G401.6 (cell line): Measurements from ENCODE around the gene LGALS3.
"Not testable (repeated sequence)": the region's sequence is repeated elsewhere in the genome, so short reads cannot be mapped to it uniquely, and the experiment has no call there.

Experiments
- FAIRE-seq: peaks from 2 replicates; lab custom pipeline; 2012; peaks lifted over from hg19 to GRCh38; lab: Jason Lieb, UNC

The LGALS3 gene

DNA sequence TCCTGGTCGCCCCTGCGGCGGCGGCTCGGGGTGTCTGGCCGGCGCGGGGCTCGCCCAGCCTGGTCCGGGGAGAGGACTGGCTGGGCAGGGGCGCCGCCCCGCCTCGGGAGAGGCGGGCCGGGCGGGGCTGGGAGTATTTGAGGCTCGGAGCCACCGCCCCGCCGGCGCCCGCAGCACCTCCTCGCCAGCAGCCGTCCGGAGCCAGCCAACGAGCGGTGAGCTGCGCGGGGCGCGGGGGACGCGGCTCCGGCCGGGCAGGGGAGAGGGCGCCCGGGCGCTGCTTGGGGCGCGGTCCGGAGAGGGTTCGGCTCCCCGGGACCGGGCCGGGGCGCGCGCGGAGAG, at the start of gene LGALS3:
TSS of gene LGALS3 (plus strand) at position 167 of the 342 bp plus-strand sequence. CDS start 8,122 bp downstream, outside the sequence.
- no peak for FAIRE-seq

DNA sequence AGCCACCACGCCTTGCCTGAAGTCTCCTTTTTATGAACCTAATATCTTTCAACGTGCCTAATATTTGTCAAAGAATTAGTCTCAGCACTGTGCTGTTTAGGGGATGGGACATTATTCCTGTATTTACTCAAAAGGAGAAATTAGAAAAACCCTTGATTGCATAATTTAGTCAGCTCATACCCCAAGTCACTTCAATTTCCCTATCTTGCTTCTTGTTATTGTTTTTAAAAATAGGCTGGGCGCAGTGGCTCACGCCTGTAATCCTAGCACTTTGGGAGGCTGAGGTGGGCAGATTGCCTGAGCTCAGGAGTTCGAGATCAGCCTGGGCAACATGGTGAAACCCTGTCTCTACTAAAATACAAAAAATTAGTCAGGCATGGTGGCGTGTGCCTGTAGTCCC, 49.1 kb upstream of the LGALS3 start:
- FAIRE-seq = not testable (repeated sequence)

DNA sequence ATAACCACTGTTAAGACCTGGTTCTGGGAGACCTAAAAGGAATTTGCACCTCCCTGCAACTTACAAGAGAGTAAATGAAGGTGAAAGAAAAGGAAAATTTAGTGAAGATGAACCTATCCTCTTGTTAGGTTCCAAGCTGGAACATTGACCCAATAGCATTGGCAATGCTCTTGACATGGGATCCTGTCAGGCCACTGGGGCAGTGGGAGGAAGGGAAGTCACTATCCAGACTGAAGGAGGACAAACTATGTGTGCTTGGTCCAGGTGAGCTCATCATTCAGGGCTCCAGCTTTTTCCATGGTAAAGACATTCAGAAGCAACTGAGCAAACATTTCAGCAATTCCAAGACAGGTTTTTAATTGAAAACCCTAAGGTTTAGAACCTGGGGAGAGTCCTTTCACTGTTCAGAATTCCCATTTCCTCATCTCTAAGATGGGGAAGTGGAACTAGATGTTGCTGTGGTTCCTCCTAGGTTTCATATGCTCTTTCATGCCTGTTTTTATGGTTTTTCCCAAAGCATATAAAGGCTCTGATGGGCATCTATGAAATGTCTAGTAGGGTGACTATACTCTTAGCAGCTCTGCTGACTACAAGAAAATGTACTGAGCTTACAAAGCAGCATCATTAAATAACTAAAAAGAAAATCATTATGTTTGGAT, 44.5 kb upstream of the LGALS3 start:
- no peak for FAIRE-seq

DNA sequence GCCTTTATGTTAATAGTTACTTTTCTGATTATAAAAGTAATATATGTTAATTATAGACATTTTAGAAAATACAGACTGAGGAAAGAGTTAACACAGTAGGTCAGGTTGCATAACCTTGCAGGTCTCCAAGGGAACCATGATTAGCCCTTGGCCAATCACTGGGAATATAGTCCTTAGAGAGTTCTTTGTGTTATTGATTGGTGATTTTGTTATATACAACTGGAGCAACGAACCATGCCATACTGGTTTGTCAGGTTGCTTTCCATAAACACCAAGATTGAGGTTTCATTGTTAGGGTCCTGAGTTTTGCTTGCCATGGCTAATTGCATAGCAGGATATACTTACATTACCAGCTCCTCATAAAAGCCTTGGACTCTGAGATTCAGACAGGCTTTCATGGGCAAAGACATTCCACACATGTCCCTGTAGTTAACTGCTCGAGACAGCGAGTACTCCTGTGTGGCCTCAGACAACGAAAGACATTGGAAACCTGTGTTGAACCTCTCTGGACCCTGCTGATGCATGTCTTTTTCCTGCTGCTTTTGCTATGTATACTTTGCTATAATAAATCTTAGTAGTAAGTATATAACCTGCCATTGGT, 43.9 kb upstream of the LGALS3 start:
- no peak for FAIRE-seq

DNA sequence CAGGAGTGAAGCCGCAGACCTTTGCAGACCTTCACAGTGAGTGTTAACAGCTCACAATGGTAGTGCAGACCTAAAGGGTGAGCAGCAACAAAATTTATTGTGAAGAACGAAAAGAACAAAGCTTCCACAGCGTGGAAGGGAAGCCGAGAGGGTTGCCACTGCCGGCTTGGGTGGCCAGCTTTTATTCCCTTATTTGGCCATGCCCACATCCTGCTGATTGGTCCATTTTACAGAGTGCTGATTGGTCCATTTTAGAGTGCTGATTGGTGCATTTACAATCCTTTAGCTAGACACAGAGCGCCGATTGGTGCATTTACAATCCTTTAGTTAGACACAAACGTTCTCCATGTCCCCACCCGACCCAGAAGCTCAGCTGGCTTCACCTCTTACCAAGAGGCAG, 42.1 kb upstream of the LGALS3 start:
- no peak for FAIRE-seq

DNA sequence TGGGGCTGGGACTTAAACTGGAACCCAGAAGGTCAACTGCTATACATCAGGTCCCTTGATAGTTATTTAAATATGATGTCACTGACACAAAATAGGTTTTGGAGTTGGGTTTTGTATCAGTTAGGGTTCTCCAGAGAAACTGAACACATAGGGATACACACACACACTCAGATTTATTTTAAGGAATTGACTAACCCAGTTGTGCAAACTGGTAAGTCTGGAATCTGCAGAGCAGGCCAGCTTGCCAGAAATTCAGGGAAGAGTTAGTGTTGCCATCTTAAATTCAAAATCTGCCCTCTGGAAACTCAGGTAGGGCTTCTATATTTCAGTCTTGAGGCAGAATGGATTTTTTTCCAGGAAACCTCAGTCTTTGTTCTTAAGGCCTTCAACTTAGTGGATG, 40.7 kb upstream of the LGALS3 start:
- no peak for FAIRE-seq

DNA sequence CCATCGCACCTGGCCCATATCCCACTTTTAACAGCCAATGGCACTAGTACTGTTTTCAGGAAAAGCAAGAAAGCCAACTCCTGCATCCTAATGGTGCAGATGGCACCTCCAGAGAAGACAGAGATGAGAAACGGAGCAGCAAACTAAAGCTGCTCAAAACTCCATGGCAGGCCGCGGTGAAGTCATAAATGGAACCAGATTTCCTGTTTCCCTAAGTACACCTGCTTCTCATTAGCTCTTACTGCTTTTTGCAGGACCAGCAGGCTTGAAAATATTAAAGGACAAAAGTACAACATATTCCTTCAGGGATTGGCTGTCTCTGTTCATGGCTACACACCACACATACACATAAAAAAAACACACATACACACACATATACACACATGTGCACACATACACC, 36.7 kb upstream of the LGALS3 start:
- FAIRE-seq = no peak

DNA sequence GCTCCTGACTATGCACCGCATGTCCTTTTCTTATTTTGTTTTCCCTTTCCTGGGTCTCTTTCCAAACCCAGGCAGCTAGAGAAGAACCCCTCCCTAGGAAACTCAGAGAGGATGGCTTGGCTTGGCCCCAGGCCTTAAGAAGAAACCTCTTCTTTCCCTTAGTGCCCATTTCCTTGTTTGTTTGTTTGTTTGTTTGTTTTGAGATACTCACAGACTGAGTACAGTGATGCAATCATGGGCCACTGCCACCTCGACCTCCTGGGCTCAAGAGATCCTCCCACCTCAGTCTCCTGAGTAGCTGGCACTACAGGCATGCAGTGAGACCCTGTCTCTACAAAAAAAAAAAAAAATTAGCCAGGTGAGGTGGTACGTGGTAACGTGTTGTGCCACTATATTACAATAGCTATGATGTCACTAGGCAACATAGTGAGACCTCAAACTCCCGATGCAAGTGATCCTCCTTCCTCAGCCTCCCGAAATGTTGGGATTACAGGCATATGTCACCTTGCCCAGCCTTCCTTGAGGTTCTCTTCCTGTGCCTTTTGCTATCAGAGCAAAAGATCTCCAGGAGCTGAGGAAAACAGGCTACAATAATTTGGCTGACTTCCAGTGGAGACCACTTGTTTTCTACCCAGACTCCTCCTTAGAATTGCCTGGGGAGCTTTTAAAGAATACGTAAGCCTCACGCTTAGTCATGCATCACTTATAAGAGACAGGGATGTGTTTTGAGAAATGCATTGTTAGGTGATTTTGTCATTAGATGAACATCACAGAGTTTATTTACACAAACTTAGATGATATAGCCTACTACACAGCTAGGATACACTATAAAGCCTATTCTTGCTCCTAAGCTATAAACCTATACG, 34.5 kb upstream of the LGALS3 start:
- FAIRE-seq = no peak

DNA sequence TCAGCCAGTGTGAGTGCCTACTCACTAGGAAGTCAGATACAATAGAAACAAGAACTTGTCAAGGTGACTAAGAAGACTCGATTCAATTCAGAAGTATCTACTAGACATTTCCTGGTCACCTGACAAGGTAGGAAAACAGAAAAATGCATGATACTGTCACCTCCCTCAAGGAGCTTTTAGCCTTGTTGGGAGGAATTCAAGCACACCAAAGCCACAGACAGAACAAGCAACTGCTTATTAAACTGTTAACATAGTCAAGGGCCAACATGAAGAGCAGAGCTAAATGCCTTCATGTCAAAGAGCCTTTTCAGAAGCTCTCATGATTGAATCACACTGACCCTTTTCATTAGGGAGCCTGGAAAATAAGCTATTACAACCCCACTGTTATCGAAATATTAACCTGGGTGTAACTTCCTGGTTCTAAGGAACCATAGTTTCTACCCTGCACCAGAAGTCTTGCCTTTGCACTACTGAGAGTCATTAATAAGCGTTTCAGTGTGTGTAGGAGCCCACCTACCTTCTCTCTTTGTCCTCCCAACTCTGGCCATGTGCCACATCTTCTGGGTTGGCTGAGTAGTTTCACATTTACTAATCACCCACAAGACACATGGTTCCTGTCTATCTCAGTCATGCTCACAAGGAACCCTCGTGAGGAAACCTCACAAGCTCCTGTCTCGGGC, 31.0 kb upstream of the LGALS3 start:
- FAIRE-seq = no peak

DNA sequence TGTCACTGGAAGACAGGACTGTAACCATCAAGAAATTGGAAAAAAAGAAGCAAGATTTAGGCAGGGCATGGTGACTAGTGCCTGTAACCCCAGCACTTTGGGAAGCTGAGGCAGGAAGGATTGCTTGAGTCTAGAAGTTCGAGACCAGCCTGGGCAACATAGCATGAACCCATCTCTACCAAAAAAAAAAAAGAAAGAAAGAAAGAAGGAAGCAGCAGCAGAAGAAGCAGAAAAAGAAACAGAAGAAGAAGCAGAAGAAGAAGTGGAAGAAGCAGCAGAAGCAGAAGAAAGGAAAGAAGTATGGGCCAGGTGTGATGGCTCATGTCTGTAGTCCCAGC, 30.5 kb upstream of the LGALS3 start:
- FAIRE-seq = no peak

DNA sequence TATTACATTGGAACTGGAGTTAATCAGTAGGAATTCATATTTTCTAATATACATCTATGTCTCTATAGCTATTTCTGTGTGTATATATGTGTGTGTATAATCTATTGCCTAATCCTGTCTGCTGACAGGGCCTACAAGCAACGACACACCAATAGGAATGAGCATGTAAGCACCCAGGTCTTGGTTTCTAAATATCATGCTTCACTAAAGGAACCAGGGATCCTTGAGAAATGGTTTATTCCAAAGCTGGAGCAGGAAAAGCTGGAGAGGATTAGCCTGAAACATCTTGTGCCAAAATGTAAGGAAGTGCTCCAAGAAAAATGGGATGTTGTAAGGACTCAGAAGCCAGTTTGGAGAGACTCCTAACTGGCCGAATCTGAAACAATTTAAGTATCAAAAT, 29.3 kb upstream of the LGALS3 start:
- FAIRE-seq = no peak

DNA sequence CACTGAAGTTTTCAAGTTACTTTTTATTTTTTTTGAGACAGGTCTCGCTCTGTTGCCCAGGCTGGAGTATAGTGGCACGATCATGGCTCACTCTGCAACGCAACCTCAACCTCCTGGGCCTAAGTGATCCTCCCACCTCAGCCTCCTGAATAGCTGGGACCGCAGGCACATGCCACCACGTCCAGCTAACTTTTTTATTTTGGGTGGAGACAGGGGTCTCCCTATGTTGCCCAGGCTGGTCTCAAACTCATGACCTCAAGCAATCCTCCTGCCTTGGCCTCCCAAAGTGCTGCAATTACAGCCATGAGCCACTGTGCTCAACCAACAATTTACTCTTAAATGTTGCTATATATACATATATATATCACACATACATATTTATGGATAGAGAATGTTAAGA, 27.4 kb upstream of the LGALS3 start:
- no peak for FAIRE-seq

DNA sequence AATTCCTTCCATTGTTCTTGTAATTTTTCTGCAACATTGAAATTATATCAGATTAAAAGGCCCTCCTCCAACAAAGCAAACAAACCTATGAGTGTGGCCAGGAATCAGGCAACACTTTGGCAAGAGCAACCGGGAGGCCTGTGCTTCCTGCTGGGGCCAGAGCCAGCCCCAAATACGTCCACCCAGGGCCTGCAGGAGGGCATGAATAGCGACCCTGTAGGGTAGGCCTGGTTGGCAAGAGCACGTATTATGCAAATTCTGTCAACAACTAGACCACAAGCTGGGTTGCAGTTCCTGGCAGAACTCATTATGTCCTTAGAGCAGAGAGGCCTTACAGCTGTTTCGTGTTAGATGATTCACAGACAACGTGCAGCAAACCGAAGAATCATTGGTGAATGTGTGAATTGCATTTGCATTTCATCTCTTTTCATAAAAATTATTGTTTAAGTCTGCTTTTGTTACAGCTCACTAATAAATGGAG, 26.9 kb upstream of the LGALS3 start:
- peak; percentile 54 for FAIRE-seq

DNA sequence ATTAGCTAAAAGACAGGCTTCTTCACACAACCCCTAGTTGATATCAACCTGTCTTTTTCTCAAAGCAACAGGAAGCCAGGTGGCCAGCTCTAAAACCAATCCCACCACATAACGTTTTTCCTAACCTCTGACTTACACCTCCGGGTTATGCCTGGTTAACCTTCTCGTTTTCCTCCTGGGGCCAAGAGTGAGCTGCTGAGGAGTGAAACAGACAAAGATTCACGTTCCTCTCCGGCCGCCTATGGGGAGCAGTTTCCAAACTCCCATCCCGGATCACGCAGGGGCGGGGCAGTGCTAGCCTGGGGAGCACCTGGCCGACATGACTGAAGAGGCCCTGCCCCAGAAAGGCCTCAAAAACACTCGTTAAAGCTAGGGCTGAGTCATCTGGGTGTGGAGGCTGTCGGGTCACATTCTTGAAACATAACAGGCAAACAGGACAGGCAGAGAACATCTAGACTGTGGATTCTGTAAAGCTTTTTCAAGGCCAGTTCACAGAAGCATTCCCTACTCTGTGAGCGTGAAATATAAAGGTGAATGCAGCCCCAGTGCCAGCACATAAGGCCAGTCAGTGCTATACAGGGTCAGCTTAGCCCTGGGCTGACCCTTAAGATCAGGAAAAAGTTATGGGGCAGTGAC, 25.9 kb upstream of the LGALS3 start:
- FAIRE-seq = peak; percentile 89

DNA sequence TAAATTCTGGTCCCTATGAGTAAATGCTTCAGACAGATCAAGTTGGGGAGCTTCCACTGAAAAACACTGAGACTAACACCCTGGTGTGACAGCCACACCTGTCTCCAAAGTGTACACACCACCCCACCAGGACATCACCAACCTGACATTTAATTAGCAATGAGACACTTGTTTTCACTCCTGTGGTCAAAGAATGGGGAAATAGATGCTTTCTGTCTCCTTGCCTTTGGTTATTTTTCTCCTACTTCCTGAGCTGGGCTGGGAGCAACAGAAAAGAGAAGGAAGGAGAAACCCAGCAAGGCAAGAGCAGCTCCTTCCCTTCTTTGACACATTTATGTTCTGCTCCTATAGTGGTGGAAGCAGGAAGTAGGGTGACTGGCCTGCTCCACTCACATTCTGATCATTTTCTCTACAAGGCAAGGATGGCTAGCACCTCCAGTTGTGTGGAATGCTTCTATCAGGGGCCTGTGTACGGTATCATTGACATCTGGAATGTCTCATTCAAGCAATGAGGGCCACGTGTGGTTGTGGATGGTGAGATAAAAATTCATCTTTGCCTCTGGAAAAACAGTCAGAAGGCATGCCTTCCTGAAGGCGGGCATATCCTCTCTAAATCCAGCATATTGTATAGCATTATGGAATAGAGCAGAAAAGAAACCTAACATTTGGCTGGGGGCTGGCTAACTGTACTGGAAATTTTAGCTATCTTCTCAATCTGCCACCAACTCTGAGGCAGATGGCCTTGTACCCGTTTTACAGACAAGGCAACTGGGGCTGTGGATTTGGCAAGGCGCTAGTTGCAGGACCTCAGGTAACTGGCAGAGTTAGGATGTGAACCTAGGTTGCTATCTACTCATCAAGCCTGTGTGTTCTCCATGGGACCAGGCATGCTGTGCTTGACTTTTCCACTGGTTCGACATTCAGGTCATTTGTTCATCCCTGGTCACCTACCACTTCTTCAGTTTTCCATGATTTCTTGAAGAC, 24.8 kb upstream of the LGALS3 start:
- no peak for FAIRE-seq

DNA sequence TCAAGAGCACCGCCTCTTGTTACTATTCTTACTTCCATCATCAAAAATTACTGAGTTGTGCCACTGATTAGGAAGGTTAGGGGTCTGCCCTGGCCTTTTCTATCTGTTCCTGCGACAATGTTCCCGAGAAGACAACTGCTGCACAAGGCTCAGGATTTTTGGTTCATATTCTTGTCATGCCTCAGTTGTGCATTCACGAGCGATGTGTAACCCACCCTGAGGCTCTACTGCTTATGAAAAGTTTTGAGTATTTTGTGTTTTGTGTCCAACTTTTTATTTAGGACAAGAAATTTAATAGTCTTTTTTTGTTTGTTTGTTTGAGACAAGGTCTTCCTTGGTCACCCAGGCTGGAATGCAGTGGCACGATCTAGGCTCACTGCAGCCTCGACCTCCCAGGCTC, 23.1 kb upstream of the LGALS3 start:
- FAIRE-seq = no peak

DNA sequence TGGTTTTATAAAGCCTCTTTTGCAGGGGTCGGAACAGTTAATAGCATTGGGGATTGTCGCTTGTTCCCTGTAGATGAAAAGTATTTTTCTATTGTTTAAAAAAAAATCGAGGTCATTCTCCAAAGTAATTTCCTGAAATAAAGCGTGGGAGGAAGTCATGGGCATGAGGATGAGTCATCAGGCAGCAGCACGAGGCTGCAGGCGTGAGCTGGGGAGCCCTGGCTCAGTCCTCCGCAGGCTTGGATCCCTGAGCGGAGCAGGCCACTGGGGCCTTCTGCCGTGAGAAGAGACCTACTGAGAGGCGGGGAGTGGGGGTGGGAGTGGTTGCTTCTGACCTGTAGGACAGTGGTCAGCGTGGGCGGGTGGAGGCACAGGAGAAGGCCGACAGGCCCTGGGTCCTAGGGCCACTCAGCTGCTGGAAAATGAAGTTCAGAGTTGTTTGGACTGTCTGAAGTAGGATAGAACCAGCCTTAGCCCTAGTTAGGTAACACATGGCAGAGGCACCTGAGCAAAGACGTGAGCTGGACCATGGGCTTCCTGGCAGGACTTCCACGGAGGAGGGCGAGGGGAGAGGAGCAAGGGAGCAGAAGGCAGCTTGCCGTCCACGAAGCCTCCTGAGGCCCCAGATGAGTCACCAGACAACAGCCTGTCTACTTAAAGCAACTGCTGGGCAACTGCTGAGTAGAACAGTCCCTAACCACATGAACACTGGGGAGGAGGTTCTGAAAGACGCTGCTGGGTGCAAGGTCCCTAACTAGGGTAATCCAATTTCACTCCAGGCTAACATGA, 21.1 kb upstream of the LGALS3 start:
- FAIRE-seq = peak; percentile 36

DNA sequence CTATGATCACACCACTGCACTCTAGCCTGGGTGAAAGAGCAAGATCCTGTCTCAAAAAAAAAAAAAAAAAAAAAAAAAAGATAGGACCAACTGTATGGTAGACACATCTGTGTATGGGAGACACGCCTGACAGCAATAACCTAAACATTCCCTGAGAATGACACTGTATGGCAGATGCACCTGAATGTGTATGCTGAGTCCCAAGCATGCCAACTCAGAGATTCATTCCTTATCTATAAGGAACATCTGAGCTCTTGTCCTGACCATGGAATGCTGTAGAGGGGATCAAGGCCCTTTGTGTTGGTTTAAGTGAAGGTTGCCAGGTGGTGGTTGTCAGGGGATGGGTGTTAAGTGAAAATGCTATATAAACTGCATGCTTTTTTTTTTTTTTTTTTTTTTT, 19.2 kb upstream of the LGALS3 start:
- FAIRE-seq = no peak

DNA sequence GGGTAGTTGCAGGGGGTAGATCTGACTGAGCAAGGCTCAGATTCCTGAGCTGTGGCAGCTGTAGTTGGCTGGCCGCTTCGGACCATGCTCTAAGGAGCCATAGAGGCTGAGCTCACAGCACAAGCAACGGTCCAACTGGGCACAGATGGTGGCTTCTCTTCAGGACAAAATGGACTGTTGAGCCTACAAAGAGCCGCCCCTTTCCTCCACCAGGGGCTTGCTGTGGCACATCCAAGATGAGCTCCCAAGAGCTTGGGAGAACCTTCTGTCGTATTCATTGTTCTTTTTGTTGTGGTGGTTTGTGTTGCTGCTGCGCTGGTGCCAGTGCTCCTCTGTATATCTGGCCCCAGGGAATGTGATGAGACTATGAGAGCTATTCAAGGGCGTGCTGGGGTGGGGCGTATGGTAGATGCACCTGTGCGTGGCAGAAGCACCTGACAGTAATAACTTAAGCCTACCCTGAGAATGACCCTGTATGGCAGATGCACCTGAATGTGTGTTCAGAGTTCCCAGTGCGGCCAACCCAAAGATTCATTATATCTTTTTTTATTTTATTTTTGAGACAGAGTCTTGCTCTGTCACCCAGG, 17.8 kb upstream of the LGALS3 start:
- no peak for FAIRE-seq

DNA sequence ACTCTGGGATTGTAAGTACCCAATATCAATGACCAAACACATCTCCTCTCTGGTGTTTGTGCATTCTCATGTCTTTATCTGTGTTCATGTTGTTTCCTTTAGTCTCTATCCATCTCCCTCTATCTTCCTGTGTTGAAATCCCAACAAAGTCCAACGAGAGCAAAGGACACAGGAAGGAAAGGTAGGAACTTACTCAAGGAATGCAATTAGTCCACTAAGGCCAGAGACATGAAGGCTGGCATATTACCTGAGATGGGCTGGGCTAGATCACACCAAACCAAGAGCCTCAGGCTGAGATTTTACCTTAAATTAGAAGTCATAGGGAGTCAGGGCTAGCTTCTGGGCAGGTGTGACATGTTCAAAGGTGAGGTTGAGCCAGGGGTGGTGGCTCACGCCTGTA, 14.3 kb upstream of the LGALS3 start:
- no peak for FAIRE-seq
